ENCODE data around the gene CYBRD1. TPM values are rescaled to one million over a fixed set of nuclear protein-coding genes. Genes with fewer than 3 reads are reported as not detected.
A peak's percentile ranks its signal among the peaks of the same experiment; 100 is the strongest.

The CYBRD1 gene
- total RNA-seq, 3 donors from 2014 or later (not counting 1 experiment from before 2014, with no cell fraction given), result 13.6 to 28.7 (median 16.4) TPM

GRCh38 chr2:171553858-171554257 lies 31.6 kb downstream of the CYBRD1 start:
- intact Hi-C loops (cut with micrococcal nuclease), result no loop called here
- Histone ChIP-seq H3K36me3 (ENCODE audit: control insufficient read depth, insufficient read depth, low read length) (peaks cover 3% of the 10 kb centered on the region), H3K4me1 (ENCODE audit: control insufficient read depth, insufficient read depth, low read length) (no peaks in the 10 kb centered on the region), H3K27me3 (ENCODE audit: control insufficient read depth, insufficient read depth, low read length) (no peaks in the 10 kb centered on the region), H3K4me3 (ENCODE audit: low read length) (no peak overlapping the region), H3K9me3 (ENCODE audit: control insufficient read depth, insufficient read depth, low read length) (no peaks in the 10 kb centered on the region), H3K27ac (ENCODE audit: low read length) (no peak overlapping the region)
- DNase-seq (peak in 1 of 2 donors; percentile 32), ATAC-seq (no peak)
- TF ChIP-seq, protein P1, sequence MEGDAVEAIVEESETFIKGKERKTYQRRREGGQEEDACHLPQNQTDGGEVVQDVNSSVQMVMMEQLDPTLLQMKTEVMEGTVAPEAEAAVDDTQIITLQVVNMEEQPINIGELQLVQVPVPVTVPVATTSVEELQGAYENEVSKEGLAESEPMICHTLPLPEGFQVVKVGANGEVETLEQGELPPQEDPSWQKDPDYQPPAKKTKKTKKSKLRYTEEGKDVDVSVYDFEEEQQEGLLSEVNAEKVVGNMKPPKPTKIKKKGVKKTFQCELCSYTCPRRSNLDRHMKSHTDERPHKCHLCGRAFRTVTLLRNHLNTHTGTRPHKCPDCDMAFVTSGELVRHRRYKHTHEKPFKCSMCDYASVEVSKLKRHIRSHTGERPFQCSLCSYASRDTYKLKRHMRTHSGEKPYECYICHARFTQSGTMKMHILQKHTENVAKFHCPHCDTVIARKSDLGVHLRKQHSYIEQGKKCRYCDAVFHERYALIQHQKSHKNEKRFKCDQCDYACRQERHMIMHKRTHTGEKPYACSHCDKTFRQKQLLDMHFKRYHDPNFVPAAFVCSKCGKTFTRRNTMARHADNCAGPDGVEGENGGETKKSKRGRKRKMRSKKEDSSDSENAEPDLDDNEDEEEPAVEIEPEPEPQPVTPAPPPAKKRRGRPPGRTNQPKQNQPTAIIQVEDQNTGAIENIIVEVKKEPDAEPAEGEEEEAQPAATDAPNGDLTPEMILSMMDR (IDR thresholded peaks at IDR 0.05), result no peak
- Mint-ChIP-seq H3K36me3 (no peaks in the 10 kb centered on the region), H3K27ac (no peak overlapping the region), H3K4me1 (no peaks in the 10 kb centered on the region), H3K9me3 (no peaks in the 10 kb centered on the region), H3K27me3 (ENCODE audit: low read depth in 2 of 2) (no peaks in the 10 kb centered on the region), H3K4me3 (no peak overlapping the region)
- WGBS (ENCODE audit: insufficient coverage), result 94% methylated on average over 7 of the region's 8 CpGs

- Mint-ChIP-seq H3K27ac (no peak overlapping the region), H3K36me3 (no peaks in the 10 kb centered on the region), H3K4me3 (no peak overlapping the region), H3K4me1 (no peaks in the 10 kb centered on the region), H3K27me3 (ENCODE audit: low read depth in 2 of 2) (no peaks in the 10 kb centered on the region), H3K9me3 (no peaks in the 10 kb centered on the region)
- Histone ChIP-seq H3K36me3 (ENCODE audit: control insufficient read depth, insufficient read depth, low read length) (peaks cover 3% of the 10 kb centered on the region), H3K27me3 (ENCODE audit: control insufficient read depth, insufficient read depth, low read length) (no peaks in the 10 kb centered on the region), H3K4me3 (ENCODE audit: low read length) (no peak overlapping the region), H3K9me3 (ENCODE audit: control insufficient read depth, insufficient read depth, low read length) (no peaks in the 10 kb centered on the region), H3K27ac (ENCODE audit: low read length) (no peak overlapping the region), H3K4me1 (ENCODE audit: control insufficient read depth, insufficient read depth, low read length) (no peaks in the 10 kb centered on the region)
- TF ChIP-seq, protein P1 (IDR thresholded peaks at IDR 0.05), result no peak
- intact Hi-C loops (cut with micrococcal nuclease), result no loop called here
- DNase-seq (no peak), ATAC-seq (no peak)
- 96% methylated on average over 2 of the region's 3 CpGs for WGBS (ENCODE audit: insufficient coverage)
Observed at GRCh38 chr2:171554991-171555615, 32.8 kb downstream of the CYBRD1 start.

- no peak overlapping the region for H3K4me3 ChIP-seq (ENCODE audit: low read length)
- Mint-ChIP-seq H3K27ac (no peak overlapping the region), H3K36me3 (no peaks in the 10 kb centered on the region), H3K9me3 (no peaks in the 10 kb centered on the region), H3K27me3 (ENCODE audit: low read depth in 2 of 2) (no peaks in the 10 kb centered on the region), H3K4me1 (no peaks in the 10 kb centered on the region), H3K4me3 (no peak overlapping the region)
- DNase-seq (no peak), ATAC-seq (no peak)
- H3K9me3 ChIP-seq (ENCODE audit: control insufficient read depth, insufficient read depth, low read length), result no peaks in the 10 kb centered on the region
- H3K4me1 ChIP-seq (ENCODE audit: control insufficient read depth, insufficient read depth, low read length), result no peaks in the 10 kb centered on the region
- no peaks in the 10 kb centered on the region for H3K27me3 ChIP-seq (ENCODE audit: control insufficient read depth, insufficient read depth, low read length)
- 83% methylated on average over 4 of the region's 4 CpGs for WGBS (ENCODE audit: insufficient coverage)
- intact Hi-C loops (cut with micrococcal nuclease), result no loop called here
- TF ChIP-seq, protein P1 (IDR thresholded peaks at IDR 0.05), result no peak
- peaks cover 3% of the 10 kb centered on the region for H3K36me3 ChIP-seq (ENCODE audit: control insufficient read depth, insufficient read depth, low read length)
- H3K27ac ChIP-seq (ENCODE audit: low read length), result no peak overlapping the region
Observed at GRCh38 chr2:171557363-171557762, 35.1 kb downstream of the CYBRD1 start.

DNA sequence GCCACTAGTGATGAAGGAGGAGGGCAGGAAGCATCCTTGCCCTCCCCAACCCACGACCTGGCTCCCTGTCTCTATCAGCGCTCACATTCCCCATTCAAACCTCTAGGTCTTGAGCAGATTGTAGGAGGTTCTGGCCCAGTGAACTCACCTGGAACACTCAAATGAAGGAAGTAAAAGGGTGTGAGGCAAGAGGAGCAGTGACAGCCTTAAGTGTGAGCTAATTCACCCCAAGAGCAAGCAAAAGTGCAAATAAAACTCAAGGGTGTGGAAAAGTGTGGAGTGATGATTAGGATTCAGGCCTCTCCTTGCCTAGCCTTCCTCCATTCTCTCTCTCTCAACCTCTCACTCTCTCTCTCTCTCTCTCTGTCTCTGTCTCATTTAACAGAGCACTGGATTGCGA lies 41.0 kb downstream of the CYBRD1 start:
- WGBS (ENCODE audit: insufficient coverage), result no CpG with 5 or more reads among the region's 3 CpGs
- Histone ChIP-seq H3K9me3 (ENCODE audit: control insufficient read depth, insufficient read depth, low read length) (no peaks in the 10 kb centered on the region), H3K4me1 (ENCODE audit: control insufficient read depth, insufficient read depth, low read length) (no peaks in the 10 kb centered on the region), H3K36me3 (ENCODE audit: control insufficient read depth, insufficient read depth, low read length) (no peaks in the 10 kb centered on the region), H3K27ac (ENCODE audit: low read length) (no peak overlapping the region), H3K4me3 (ENCODE audit: low read length) (no peak overlapping the region), H3K27me3 (ENCODE audit: control insufficient read depth, insufficient read depth, low read length) (no peaks in the 10 kb centered on the region)
- DNase-seq (no peak), ATAC-seq (no peak)
- H3K36me3 Mint-ChIP-seq, result no peaks in the 10 kb centered on the region
- no peaks in the 10 kb centered on the region for H3K27me3 Mint-ChIP-seq (ENCODE audit: low read depth in 2 of 2)
- no peaks in the 10 kb centered on the region for H3K4me1 Mint-ChIP-seq
- H3K4me3 Mint-ChIP-seq, result no peak overlapping the region
- no peak overlapping the region for H3K27ac Mint-ChIP-seq
- intact Hi-C loops (cut with micrococcal nuclease), result no loop called here
- TF ChIP-seq, protein P1 (IDR thresholded peaks at IDR 0.05), result no peak
- no peaks in the 10 kb centered on the region for H3K9me3 Mint-ChIP-seq
